Measurements from ENCODE around the gene MC3R.

MC3R gene

GRCh38 chr20:56273491-56273890, 25.0 kb downstream of the MC3R start:
- Histone ChIP-seq H3K4me2 (ENCODE audit: insufficient read depth, low read length, poor library complexity, severe bottlenecking) (no peak overlapping the region), H3K14ac (ENCODE audit: low read length) (no peak overlapping the region), H4K91ac (ENCODE audit: low read depth, low read length, poor library complexity) (no peak overlapping the region), H3K4me3 (ENCODE audit: low read length in 2 of 2) (no peak overlapping the region), H3K18ac (ENCODE audit: low read length) (no peak overlapping the region), H3K27me3 (ENCODE audit: control insufficient read depth in 3 of 3, insufficient read depth in 3 of 3, low read depth in 1 of 3, low read length in 3 of 3) (no peaks in the 10 kb centered on the region), H3K4me1 (ENCODE audit: control insufficient read depth in 2 of 2, insufficient read depth in 1 of 2, low read depth in 1 of 2, low read length in 2 of 2) (no peaks in the 10 kb centered on the region), H2BK120ac (ENCODE audit: low read depth, low read length) (no peak overlapping the region), H2BK15ac (ENCODE audit: low read length) (no peak overlapping the region), H3K9ac (ENCODE audit: low read depth, low read length, poor library complexity) (no peak overlapping the region), H3K23ac (ENCODE audit: low read depth, low read length, poor library complexity) (no peak overlapping the region), H3K27ac (replicated peaks; ENCODE audit: low read length) (no peak overlapping the region), H3K79me1 (ENCODE audit: low read depth, low read length) (no peaks in the 10 kb centered on the region), H2AFZ (ENCODE audit: low read length) (no peak overlapping the region), H3K4ac (ENCODE audit: low read length) (no peak overlapping the region), H4K8ac (ENCODE audit: low read depth, low read length) (no peak overlapping the region), H3K36me3 (replicated peaks in 1 of 2; ENCODE audit: control insufficient read depth in 2 of 2, insufficient read depth in 2 of 2, low read length in 2 of 2) (no peaks in the 10 kb centered on the region), H2AK5ac (ENCODE audit: low read depth, low read length) (no peak overlapping the region), H2BK12ac (ENCODE audit: low read length) (no peak overlapping the region), H2BK5ac (ENCODE audit: low read length) (no peak overlapping the region), H3K9me3 (replicated peaks in 1 of 2; ENCODE audit: control insufficient read depth in 2 of 2, insufficient read depth in 1 of 2, low read depth in 1 of 2, low read length in 2 of 2) (peaks cover 0 to 13% of the 10 kb centered on the region in 2 donors)
- DNase-seq (ENCODE audit: low spot score): no peak
- whole genome bisulfite sequencing, 2 donors (ENCODE audit: extremely low coverage in 2 of 2, insufficient read length in 2 of 2, insufficient replicate concordance in 1 of 2): no CpG with 5 or more reads among the region's 2 CpGs

- Histone ChIP-seq H2BK15ac (ENCODE audit: low read length) (no peak overlapping the region), H3K27me3 (ENCODE audit: control insufficient read depth in 3 of 3, insufficient read depth in 3 of 3, low read depth in 1 of 3, low read length in 3 of 3) (no peaks in the 10 kb centered on the region), H2BK5ac (ENCODE audit: low read length) (no peak overlapping the region), H3K4me3 (ENCODE audit: low read length in 2 of 2) (no peak overlapping the region), H3K9me3 (replicated peaks in 1 of 2; ENCODE audit: control insufficient read depth in 2 of 2, insufficient read depth in 1 of 2, low read depth in 1 of 2, low read length in 2 of 2) (peaks cover 0 to 13% of the 10 kb centered on the region in 2 donors), H3K27ac (replicated peaks; ENCODE audit: low read length) (no peak overlapping the region), H2BK12ac (ENCODE audit: low read length) (no peak overlapping the region), H3K14ac (ENCODE audit: low read length) (no peak overlapping the region), H3K36me3 (replicated peaks in 1 of 2; ENCODE audit: control insufficient read depth in 2 of 2, insufficient read depth in 2 of 2, low read length in 2 of 2) (no peaks in the 10 kb centered on the region), H2BK120ac (ENCODE audit: low read depth, low read length) (no peak overlapping the region), H4K8ac (ENCODE audit: low read depth, low read length) (no peak overlapping the region), H3K4me1 (ENCODE audit: control insufficient read depth in 2 of 2, insufficient read depth in 1 of 2, low read depth in 1 of 2, low read length in 2 of 2) (no peaks in the 10 kb centered on the region), H3K18ac (ENCODE audit: low read length) (no peak overlapping the region), H3K4me2 (ENCODE audit: insufficient read depth, low read length, poor library complexity, severe bottlenecking) (no peak overlapping the region), H4K91ac (ENCODE audit: low read depth, low read length, poor library complexity) (no peak overlapping the region), H3K23ac (ENCODE audit: low read depth, low read length, poor library complexity) (no peak overlapping the region), H2AK5ac (ENCODE audit: low read depth, low read length) (no peak overlapping the region), H3K4ac (ENCODE audit: low read length) (no peak overlapping the region), H2AFZ (ENCODE audit: low read length) (no peak overlapping the region), H3K79me1 (ENCODE audit: low read depth, low read length) (no peaks in the 10 kb centered on the region), H3K9ac (ENCODE audit: low read depth, low read length, poor library complexity) (no peak overlapping the region)
- DNase-seq (ENCODE audit: low spot score): no peak
- no CpG with 5 or more reads among the region's 6 CpGs for WGBS, 2 donors (ENCODE audit: extremely low coverage in 2 of 2, insufficient read length in 2 of 2, insufficient replicate concordance in 1 of 2)
Observed at GRCh38 chr20:56274156-56274555, 25.6 kb downstream of the MC3R start.

- H3K4me3 ChIP-seq (ENCODE audit: low read length in 2 of 2): no peak overlapping the region
- no peak overlapping the region for H2AFZ ChIP-seq (ENCODE audit: low read length)
- H2BK120ac ChIP-seq (ENCODE audit: low read depth, low read length): no peak overlapping the region
- H3K9ac ChIP-seq (ENCODE audit: low read depth, low read length, poor library complexity): no peak overlapping the region
- H3K9me3 ChIP-seq (replicated peaks in 1 of 2; ENCODE audit: control insufficient read depth in 2 of 2, insufficient read depth in 1 of 2, low read depth in 1 of 2, low read length in 2 of 2): peaks cover 0 to 10% of the 10 kb centered on the region in 2 donors
- H2BK15ac ChIP-seq (ENCODE audit: low read length): no peak overlapping the region
- H3K36me3 ChIP-seq (replicated peaks in 1 of 2; ENCODE audit: control insufficient read depth in 2 of 2, insufficient read depth in 2 of 2, low read length in 2 of 2): no peaks in the 10 kb centered on the region
- no peak overlapping the region for H4K8ac ChIP-seq (ENCODE audit: low read depth, low read length)
- H3K4ac ChIP-seq (ENCODE audit: low read length): no peak overlapping the region
- no peak overlapping the region for H2AK5ac ChIP-seq (ENCODE audit: low read depth, low read length)
- no CpG with 5 or more reads among the region's 2 CpGs for WGBS, 2 donors (ENCODE audit: extremely low coverage in 2 of 2, insufficient read length in 2 of 2, insufficient replicate concordance in 1 of 2)
- H3K4me1 ChIP-seq (ENCODE audit: control insufficient read depth in 2 of 2, insufficient read depth in 1 of 2, low read depth in 1 of 2, low read length in 2 of 2): no peaks in the 10 kb centered on the region
- no peaks in the 10 kb centered on the region for H3K27me3 ChIP-seq (ENCODE audit: control insufficient read depth in 3 of 3, insufficient read depth in 3 of 3, low read depth in 1 of 3, low read length in 3 of 3)
- DNase-seq (ENCODE audit: low spot score): no peak
- H4K91ac ChIP-seq (ENCODE audit: low read depth, low read length, poor library complexity): no peak overlapping the region
- no peaks in the 10 kb centered on the region for H3K79me1 ChIP-seq (ENCODE audit: low read depth, low read length)
- no peak overlapping the region for H3K14ac ChIP-seq (ENCODE audit: low read length)
- H2BK5ac ChIP-seq (ENCODE audit: low read length): no peak overlapping the region
- no peak overlapping the region for H3K4me2 ChIP-seq (ENCODE audit: insufficient read depth, low read length, poor library complexity, severe bottlenecking)
- H3K18ac ChIP-seq (ENCODE audit: low read length): no peak overlapping the region
- H3K23ac ChIP-seq (ENCODE audit: low read depth, low read length, poor library complexity): no peak overlapping the region
- no peak overlapping the region for H2BK12ac ChIP-seq (ENCODE audit: low read length)
- H3K27ac ChIP-seq (replicated peaks; ENCODE audit: low read length): no peak overlapping the region
Observed at GRCh38 chr20:56278196-56278595, 29.7 kb downstream of the MC3R start.

GRCh38 chr20:56285496-56285895, 37.0 kb downstream of the MC3R start:
- H3K9ac ChIP-seq (ENCODE audit: low read depth, low read length, poor library complexity): no peak overlapping the region
- no peak overlapping the region for H4K91ac ChIP-seq (ENCODE audit: low read depth, low read length, poor library complexity)
- H3K14ac ChIP-seq (ENCODE audit: low read length): no peak overlapping the region
- H3K23ac ChIP-seq (ENCODE audit: low read depth, low read length, poor library complexity): no peak overlapping the region
- no peaks in the 10 kb centered on the region for H3K27me3 ChIP-seq (ENCODE audit: control insufficient read depth in 3 of 3, insufficient read depth in 3 of 3, low read depth in 1 of 3, low read length in 3 of 3)
- no peaks in the 10 kb centered on the region for H3K36me3 ChIP-seq (replicated peaks in 1 of 2; ENCODE audit: control insufficient read depth in 2 of 2, insufficient read depth in 2 of 2, low read length in 2 of 2)
- no peaks in the 10 kb centered on the region for H3K79me1 ChIP-seq (ENCODE audit: low read depth, low read length)
- no peak overlapping the region for H2AFZ ChIP-seq (ENCODE audit: low read length)
- H2BK5ac ChIP-seq (ENCODE audit: low read length): no peak overlapping the region
- H3K4me1 ChIP-seq (ENCODE audit: control insufficient read depth in 2 of 2, insufficient read depth in 1 of 2, low read depth in 1 of 2, low read length in 2 of 2): no peaks in the 10 kb centered on the region
- no peak overlapping the region for H4K8ac ChIP-seq (ENCODE audit: low read depth, low read length)
- H3K18ac ChIP-seq (ENCODE audit: low read length): no peak overlapping the region
- H2BK12ac ChIP-seq (ENCODE audit: low read length): no peak overlapping the region
- H3K4me2 ChIP-seq (ENCODE audit: insufficient read depth, low read length, poor library complexity, severe bottlenecking): no peak overlapping the region
- no peak overlapping the region for H3K4me3 ChIP-seq (ENCODE audit: low read length in 2 of 2)
- no peak overlapping the region for H3K4ac ChIP-seq (ENCODE audit: low read length)
- no peak for DNase-seq (ENCODE audit: low spot score)
- no peak overlapping the region for H2AK5ac ChIP-seq (ENCODE audit: low read depth, low read length)
- H3K27ac ChIP-seq (replicated peaks; ENCODE audit: low read length): no peak overlapping the region
- H3K9me3 ChIP-seq (replicated peaks in 1 of 2; ENCODE audit: control insufficient read depth in 2 of 2, insufficient read depth in 1 of 2, low read depth in 1 of 2, low read length in 2 of 2): peaks cover 0 to 8% of the 10 kb centered on the region in 2 donors
- WGBS, 2 donors (ENCODE audit: extremely low coverage in 2 of 2, insufficient read length in 2 of 2, insufficient replicate concordance in 1 of 2): no CpG with 5 or more reads among the region's 3 CpGs
- H2BK120ac ChIP-seq (ENCODE audit: low read depth, low read length): no peak overlapping the region
- H2BK15ac ChIP-seq (ENCODE audit: low read length): no peak overlapping the region
